Stimulated activated CD8-positive, alpha-beta memory T cell treated with anti-CD3 and anti-CD28 coated beads, Interleukin-15, amount 100 ng/mL, for 4 hours (primary cell): ENCODE measurements around the gene NFATC4.
"Not testable (repeated sequence)": the region's sequence is repeated elsewhere in the genome, so short reads cannot be mapped to it uniquely, and the experiment has no call there.

Experiments used
- DNase-seq, 2 donors: peaks; one replicate each; pipeline ENCODE4 v3.0.0-alpha.2; 2020; ENCODE audit warnings: low read depth in 2 of 2

Gene NFATC4

DNA sequence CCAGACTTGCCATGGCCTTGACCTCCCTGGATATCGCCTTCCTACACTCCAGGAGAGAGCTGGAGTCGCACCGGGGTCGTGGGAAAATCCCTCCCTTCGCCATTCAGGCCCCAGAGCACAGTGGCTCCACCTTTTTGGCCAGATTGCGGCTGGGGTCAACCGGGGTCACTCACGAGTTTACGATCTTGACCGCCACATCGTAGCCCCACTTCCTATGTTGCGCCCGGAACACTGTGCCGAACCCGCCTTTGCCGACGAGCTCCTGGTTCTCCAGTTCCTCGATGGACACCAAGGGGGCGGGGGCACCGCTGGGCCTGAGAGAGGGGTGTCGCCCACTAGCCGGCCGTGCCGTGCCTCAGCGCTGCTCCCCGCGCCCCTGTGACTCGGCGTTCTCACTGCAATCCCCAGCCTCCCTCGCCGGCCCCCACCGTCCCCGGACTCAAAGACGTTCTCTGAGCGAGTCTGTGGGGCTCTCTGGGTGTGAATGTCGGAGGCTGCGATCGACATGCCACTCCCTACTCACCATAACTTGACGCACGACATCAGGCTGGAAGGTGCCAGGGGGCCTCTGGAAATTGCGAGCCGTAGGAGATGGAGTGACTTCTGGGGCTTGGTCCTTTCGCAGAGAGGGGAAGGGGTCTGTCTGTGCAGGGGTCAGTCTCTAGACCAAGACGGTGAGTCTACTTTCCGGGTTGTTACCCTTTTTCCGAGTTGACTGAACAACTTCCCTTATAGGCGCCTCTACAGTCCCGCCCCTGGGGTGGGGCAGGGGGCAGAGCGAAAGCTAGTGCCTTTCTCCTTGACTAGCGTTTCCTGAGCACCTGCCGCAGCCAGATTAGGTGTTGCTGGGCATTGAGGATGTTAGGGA lies 28.5 kb upstream of the NFATC4 start, which contains the start of gene RIPK3:
Gene RIPK3, minus strand, starts transcription at position 708 of the 868 bp plus-strand sequence. Its CDS starts 165 bp downstream, at position 543.
- peak in 1 of 2 donors; percentile 37 for DNase-seq

DNA sequence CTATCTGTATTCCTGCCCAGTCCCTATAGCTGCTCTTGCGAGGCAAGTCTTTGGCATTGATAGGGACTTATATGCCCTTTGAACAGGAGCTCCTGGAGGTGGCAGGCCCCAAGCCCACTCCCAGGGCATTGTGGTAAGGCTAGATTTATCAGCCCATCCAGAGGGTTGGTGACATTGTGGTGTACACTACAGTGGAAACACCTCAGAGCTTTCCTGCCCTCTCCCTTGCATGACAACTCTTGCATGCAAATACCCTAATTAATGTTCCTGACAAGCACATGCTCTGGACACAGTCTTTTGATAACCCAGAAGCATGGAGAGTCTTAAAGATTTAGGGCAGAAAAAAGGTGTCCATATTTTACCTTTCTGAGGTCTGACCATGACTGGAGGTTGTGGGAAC lies 27.4 kb upstream of the NFATC4 start:
- DNase-seq, result no peak

DNA sequence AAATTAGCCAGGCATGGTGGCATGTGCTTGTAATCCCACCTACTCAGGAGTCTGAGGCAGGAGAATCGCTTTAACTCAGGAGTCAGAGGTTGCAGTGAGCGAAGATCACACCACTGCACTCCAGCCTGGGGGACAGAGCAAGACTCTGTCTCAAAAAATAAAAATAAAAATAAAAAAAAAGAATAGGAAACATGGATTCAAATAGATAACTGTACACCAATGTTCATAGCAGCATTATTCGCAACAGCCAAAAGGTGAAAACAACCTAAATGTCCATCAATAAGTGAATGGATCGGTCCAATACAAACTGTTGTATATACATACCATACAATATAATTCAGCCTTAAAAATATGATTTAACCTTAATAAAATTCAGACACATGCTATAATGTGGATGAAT lies 25.1 kb upstream of the NFATC4 start:
- DNase-seq, result no peak

DNA sequence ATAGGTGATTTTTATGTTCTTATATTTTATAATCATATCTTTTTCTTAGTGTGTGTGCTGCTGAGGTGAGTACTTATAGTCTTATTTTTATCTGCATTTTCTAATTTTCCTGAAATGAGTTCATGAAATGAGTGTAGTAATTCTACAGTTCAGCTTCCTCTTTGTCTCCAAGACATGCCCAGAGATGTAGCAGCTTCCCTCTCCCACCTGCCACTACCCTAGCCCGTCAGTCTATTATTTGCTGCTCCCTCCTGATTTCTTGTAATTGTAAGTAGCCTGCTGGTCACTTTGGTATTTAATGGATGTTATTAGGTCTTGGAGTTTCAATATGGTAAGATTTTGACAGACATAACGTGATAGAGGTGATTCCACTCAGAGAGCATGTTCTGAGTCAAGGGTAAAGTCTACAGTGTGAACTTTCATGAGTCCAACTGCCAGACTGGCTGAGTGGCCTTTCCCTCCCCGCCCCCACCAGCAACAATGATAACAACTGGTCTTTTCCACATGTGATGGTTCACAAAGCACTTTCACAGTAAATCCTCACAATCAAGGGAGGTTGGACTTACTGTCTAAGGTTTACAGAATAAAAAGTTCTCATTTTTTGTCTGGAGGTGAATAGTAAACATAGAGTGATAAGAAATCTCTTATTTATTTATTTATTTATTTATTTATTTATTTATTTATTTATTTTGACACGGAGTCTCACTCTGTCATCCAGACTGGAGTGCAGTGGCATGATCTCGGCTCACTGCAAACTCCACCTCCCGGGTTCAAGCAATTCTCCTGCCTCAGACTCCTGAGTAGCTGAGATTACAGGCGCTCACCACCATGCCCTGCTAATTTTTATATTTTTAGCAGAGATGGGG lies 24.0 kb upstream of the NFATC4 start:
- DNase-seq, result no peak

DNA sequence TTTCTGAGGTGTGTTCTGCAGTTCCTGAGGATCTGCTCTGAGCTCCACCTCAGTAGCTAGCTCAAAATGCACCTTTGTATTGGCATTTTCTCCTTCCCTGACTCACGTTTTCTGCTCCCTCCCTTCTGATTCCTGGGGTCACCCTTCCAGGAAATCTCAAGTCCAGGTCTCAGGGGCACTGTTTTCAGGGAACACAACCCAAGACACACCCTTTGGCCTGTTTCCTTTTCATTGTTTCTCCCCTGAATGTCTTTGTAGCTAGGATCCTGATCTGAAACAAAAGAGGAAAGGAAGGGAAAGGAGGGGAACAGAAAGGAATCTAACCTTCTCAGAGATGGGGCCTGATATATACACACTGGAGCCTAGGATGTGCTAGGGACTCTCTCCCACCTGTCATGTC lies 20.9 kb upstream of the NFATC4 start:
- DNase-seq, result no peak

DNA sequence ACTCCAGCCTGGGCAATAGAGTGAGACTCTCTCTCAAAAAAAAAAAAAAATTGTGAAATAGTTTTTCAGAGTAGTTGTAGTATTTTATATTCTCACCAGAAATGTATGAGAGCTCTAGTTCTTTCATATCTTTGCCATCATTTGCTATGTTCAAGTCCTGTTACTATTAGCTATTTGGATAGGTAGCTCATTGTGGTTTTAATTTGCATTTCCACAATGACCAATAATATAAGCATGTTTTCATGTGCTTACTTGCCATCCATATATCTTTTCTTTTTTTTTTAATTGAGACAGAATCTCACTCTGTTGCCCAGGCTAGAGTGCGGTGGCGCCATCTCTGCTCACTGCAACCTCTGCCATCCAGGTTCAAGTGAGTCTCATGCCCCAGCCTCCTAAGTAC lies 19.8 kb upstream of the NFATC4 start:
- no peak for DNase-seq

DNA sequence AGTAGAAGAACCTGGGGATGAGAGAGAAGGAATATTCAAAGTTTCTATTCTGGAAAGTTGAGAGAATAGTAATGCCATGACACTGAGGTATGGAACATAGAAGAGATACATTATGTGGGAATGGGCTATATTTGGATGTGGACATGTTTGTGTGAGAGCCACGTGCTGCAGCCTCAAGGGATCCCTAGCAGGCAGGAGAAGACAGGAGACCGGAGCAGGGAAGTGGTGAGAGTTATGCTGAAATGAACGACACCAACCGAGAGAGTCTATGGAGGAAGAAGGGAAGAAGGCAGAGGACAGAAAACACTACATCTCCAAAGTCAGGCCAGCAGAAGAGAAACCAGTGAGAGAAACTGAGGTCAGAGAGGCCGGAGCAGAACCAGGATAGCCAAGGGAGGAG lies 18.2 kb upstream of the NFATC4 start:
- no peak for DNase-seq

DNA sequence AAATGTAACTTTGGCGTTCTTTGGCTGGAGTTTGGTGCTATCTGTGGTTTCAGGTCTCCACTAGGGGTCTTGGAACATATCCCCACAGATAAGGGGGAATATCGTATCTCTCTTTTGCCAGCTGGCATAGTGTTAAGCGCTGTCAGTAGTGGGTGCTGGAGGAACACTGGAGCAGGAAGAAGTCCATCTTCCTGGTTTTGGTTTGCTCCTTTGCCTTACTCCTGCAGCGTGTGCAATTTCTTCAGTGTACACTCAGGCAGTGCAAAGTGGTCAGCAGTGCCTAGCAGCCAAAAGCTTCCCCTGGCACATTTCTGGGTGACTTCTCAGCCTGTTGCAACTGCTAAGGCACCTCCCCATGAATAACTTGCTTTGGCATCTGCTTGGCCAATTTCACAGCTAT lies 16.5 kb upstream of the NFATC4 start:
- DNase-seq, result no peak

DNA sequence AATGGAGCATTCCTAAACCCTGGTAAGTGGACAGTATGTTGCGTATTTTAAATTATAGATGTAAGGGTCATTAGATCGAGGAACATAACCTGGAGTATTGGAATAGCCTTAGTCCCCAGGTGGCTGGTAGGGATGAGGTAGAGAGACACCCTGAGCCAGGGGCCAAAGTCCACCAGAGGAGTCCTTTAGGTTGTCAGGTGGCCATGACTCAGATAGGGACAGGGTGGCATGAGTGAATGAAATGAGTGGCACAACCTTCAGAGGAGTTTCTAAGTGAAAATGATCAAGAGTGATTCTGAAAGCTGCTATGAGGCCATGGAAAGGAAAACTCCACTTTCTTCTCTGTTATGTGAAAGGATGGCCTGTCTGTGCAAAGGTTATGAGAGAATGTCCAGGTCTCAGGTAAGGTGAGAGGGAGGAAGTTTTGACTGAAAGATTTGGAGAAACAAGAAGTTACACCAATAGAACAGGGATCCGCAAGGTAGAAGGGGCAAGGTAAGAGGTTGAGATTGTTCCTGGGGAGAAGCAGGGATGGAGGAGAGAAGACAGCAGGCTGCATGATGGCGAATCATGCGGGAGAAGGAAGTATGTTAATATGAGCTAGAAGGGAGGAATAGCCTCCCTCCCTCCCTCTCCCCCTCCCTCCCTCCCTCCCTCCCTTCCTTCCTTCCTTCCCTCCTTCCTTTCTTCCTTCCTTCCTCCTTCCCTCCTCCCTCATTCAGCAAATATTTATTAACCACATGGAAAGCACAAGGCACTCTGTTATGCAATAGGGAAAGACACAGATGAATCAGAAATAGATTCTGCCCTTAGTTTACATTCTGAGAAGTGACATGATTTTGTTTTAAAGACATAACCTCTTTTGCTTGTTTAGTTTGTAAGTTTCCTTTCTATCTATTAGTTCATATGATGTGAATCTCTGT lies 14.2 kb upstream of the NFATC4 start:
- DNase-seq, result no peak

DNA sequence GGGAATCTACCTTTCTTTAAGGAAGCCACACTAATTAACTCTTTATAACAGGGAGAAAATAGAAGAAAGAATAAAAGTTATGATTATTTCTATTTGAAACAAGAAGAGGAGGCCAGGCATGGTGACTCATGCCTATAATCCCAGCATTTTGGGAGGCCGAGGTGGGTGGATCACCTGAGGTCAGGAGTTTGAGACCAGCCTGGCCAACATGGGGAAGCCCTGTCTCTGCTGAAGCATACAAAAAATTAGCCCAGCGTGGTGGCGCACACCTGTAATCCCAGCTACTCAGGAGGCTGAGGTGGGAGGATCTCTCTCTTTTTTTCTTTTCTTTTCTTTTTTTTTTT lies 13.5 kb upstream of the NFATC4 start:
- DNase-seq, result not testable (repeated sequence)

DNA sequence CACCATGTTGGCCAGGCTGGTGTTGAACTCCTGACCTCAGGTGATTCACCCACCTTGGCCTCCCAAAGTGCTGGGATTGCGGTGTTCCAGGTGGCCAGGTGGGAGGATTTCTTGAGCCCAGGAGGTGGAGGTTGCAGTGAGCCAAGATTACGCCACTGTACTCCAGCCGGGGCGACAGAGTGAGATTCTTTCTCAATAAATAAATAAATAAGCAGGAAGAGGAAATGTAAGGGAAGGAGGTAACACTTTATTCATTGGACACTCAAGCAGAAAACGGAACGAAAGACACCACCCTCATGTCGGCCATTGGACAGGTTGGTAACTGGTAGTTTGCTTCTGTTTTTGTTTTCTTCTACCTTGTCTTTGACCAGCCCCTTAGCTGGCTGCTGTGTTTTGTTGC lies 13.0 kb upstream of the NFATC4 start:
- no peak for DNase-seq

DNA sequence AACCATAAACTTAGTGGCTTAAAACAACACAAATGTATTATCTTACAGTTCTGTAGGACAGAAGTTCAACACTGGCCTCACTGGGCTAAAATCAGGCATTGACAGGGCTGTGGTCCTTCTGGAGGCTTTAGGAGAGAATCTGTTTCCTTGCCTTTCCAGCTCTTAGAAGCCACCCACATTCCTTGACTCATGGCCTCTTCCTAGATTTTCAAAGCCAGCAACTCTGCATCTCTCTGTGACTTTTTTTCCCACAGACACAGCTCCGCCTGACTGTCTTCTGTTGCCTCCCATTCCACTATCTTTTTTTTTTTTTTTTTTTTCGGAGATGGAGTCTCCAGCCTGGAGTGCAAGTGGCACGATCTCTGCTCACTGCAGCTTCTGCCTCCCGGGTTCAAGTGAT lies 11.8 kb upstream of the NFATC4 start:
- no peak for DNase-seq

DNA sequence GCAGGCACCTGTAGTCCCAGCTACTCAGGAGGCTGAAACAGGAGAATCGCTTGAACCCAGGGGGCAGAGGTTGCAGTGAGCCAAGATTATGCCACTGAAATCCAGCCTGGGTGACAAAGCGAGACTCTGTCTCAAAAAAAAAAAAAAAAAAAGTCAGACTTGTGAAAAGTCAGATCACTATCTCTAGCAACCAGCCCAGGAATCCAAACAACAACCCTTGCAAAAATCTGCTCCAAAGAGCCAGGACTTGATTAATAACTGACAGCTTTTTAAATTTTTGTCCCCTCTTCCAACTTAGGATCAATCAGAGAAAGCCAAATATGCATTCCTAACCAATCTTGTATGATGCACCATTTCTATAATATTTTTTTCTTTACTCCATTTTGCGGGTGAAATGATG lies 7.7 kb upstream of the NFATC4 start:
- no peak for DNase-seq

DNA sequence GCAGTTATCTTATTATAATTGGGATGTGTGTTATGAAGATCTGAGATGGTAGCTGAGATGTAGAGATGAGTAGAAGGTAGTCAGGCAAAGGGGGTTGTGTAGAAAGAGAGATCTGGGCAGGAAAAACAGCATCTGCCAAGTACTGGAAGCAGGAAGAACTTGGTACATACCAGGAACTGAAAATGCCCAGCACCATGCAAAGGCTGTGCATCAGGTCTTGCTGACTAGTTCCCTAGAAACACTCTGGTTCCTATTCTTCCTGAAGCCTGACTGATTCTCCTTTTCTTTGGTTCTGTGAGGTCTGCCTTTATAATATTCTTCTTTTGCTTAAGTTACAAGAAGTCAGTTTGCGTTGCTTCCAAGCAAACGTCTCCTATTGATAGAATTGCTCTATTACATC lies 6.7 kb upstream of the NFATC4 start:
- DNase-seq, result no peak

DNA sequence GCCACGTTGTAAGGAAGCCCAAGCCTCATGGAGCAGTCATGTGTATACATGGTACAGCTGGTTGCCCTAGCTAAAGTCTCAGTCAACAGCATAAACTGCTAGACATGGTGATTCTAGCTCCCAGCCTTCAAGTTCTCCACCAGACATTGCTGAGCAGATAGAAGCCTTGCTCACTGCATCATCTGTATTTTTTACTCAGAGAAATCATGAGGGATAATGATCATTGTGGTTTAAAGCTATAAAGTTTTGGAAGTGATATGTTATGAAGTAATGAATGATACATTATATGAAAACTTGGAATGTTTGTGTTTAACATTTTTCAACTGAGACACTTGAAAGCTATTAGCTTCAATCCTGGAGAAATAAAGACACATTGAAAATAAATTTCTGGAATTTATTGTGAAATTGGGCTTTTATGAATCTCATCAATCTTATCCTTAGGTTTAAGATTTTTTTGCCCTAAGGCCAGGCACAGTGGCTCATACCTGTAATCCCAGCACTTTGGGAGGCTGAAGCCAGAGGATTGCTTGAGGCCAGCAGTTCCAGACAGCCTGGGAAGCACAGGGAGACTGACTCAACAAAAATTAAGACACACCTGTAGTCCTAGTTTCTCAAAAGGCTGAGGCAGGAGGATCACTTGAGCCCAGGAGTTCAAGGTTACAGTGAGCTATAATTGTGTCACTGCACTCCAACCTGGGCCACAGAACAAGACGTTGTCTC lies 5.6 kb upstream of the NFATC4 start:
- no peak for DNase-seq

DNA sequence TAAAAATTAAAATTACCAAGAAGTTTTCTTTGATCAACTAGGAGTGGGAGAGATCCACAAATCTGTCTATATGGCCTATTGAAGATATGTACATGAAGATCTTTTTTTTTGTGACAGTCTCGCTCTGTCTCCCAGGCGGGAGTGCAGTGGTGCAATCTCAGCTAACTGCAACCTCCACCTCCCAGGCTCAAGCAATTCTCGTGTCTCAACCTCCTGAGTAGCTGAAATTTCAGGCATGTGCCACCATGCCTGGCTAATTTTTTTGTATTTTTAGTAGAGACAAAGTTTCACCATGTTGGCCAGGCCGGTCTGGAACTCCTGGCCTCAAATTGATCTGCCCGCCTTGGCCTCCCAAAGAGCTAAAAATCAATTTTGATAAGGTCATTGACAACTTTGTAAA lies 4.6 kb upstream of the NFATC4 start:
- no peak for DNase-seq

DNA sequence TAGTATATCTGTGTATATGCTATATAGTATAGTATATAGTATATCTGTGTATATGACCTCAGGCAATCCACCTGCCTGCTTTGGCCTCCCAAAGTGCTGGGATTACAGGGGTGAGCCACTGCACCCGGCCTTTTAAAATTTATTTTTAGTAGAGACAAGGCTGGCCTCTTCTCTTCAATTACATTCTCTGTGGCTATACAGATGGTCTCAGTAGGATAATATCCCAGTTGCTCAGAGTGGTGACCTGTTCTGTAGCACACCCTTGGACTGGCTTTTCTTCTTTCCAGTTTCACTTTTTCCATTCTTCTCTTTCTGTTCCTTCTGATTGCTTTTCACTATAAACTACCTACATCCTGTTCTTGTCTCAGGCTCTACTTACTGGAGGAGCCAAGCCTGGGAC lies 3.1 kb upstream of the NFATC4 start:
- DNase-seq, result no peak

DNA sequence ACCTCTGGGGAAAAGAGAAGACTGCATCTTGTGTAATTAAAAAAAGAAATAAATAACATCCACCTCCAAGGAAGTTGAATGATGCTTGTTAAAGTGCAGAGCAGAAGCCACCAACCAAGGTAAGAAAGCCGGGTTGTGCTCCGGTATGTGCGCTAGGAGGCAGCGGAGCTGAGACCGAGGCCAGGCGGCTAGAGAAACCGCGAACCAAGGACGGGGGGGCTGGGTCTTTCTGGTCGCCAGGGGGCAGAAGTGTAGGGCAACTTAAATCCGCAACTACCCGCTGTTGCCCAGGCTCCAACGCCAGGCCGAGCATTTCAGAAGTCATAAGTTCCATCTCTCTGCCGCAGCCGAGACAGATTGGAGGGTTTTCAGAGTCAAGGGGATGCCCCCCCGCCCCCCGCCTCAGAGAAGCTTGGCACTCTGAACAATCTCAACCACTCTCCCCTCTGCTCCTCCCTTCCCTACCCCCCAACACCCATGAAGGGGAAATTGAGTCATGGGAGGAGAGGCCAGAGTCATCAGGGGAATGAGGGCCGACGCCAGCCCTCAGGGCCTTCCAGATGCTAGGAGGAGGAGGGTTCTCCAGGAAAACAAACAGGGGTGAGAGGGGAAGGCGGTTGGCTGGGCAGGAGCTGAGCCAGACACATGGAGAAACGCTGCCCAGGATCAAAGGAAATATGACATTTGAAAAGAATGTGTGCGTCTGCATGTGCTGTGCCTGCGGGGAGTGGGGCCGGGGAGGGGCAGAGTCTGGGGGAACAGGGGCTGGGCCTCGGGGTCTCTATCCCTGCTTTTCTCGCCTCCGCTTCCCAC lies 2.2 kb upstream of the NFATC4 start:
- DNase-seq, result peak; percentile 27 to 45

DNA sequence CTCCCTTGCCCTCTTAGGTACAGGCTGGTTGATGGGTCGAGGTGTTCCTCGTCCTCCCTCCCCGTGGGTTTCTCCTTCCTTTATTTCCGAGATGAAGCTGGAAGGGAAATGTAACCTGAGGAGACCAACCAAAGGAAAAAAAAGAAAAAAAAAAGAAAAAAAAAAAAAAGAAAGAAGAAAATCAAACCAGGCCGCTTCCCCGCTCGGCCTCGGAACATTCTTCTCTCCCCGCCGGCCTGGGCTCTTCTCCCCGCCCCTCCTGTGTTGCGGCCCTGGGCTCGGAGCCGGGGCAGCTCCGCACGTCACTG lies 1.6 kb upstream of the NFATC4 start:
- DNase-seq, result no peak

DNA sequence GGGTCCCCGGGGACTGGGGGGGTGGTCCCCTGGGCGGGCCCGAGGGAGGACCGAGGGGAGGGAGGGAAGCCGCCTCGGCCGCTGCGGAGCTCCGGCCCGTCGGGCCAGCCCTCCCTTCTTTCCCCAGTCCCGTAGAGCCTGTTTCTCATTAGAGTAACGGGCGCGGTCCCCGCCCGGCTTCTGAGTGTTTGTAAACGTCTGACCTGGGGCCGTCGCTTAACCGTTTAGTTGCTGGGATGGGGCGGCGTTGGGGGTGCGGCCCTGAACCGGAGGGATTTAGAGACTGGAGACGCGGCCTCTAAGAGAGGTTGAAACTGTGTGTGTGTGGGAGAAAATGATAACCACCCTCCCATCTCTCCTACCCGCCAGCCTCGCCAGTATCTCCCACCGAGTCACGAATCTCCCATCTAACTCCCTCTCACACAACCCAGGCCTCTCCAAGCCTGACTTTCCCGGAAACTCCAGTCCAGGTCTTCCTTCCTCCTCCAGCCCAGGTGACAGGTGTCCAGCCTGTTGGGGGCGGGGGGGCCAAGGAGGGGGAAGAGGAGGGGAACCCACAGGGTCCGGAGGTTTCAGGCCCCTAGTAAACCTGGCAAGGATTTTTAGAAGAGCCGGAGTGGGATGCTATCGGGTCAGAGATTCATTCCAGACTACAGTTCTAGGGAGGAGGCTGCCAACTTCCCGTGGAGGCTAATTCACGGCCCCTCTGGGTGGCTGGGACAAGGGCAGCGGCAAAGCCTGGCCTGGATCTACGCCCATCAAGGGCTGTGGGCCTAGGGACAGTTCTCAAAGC lies 1.1 kb upstream of the NFATC4 start:
- no peak for DNase-seq
